BJ (cell line): ENCODE measurements around the gene KIAA2012. TPM values are rescaled to one million over a fixed set of nuclear protein-coding genes. Genes with fewer than 3 reads are reported as not detected.

Experiments
- CTCF ChIA-PET: fragments of 350-600 bp; formaldehyde crosslinking; extraction: SDS; loops from one replicate; lab custom pipeline; 2021; ENCODE audit warnings: antibody characterized with exemption, inconsistent platforms; lab: Yijun Ruan, JAX
- POLR2A ChIA-PET: fragments of 300-600 bp; sonication (Branson Sonifier 250); formaldehyde crosslinking; extraction: SDS; loops from one replicate; lab custom pipeline; 2021; ENCODE audit warnings: antibody characterized with exemption; lab: Charles Lee
- DNase-seq: peaks from one replicate; pipeline ENCODE4 v3.0.0-alpha.2; 2011; ENCODE audit warnings: low read depth
- H3K27me3 ChIP-seq: 2 replicates; pipeline ENCODE4 v1.6.0; 2011; ENCODE audit warnings: low read length; ENCODE audit not compliant: control insufficient read depth, insufficient read depth
- H3K36me3 ChIP-seq: 2 replicates; pipeline ENCODE4 v1.5.1; 2011; ENCODE audit warnings: low read length; ENCODE audit not compliant: control insufficient read depth, insufficient read depth
- H3K4me3 ChIP-seq: 2 replicates; pipeline ENCODE4 v1.5.1; 2011; ENCODE audit warnings: low read depth, mild to moderate bottlenecking, control low read depth, low read length
- polyA plus RNA-seq: library from polyadenylated mRNA; depleted of rRNA; stranded (reverse); fragments of >200 nt; gene quantifications from 2 replicates; pipeline ENCODE4 v1.2.3, GENCODE V29; 2011
- TF ChIP-seq, protein P1 (sequence below): IDR thresholded peaks from 2 replicates; pipeline ENCODE4 v1.5.1; 2011; ENCODE audit warnings: low read depth, mild to moderate bottlenecking, control low read depth, inconsistent platforms, low read length, moderate library complexity; ENCODE audit not compliant: insufficient read depth

The KIAA2012 gene
- polyA plus RNA-seq, 1 experiment = 0.13 TPM

DNA sequence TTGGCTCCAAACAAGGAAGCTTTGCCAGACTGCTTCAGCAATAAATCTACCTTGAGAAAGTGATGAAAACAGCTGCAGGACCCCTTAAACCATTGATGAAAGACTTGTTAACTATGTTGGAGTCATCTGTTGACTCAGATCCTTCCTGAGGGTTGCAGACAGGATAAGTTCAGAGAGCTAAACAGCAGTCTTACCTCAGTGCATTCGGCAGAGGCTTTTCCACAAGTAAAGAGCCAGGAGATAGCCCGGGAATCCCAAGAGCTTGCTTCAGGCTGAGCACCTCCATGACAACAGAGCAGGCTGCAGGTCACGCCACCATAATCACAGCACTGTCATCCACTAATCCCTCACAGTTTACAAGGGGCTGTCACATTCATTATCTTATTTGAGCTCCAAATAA, 23.7 kb downstream of the KIAA2012 start:
- ChIA-PET POLR2A (no interaction called here), CTCF (interaction anchor here (0.9 to 1.6 kb wide), 2 partner anchors 9 to 32 kb away, joined by 3 read pairs; no protein-coding TSS in a partner anchor)
- Histone ChIP-seq H3K27me3 (no peaks in the 10 kb centered on the region), H3K4me3 (no peak overlapping the region), H3K36me3 (no peaks in the 10 kb centered on the region)
- no peak for DNase-seq
- TF ChIP-seq, protein P1, sequence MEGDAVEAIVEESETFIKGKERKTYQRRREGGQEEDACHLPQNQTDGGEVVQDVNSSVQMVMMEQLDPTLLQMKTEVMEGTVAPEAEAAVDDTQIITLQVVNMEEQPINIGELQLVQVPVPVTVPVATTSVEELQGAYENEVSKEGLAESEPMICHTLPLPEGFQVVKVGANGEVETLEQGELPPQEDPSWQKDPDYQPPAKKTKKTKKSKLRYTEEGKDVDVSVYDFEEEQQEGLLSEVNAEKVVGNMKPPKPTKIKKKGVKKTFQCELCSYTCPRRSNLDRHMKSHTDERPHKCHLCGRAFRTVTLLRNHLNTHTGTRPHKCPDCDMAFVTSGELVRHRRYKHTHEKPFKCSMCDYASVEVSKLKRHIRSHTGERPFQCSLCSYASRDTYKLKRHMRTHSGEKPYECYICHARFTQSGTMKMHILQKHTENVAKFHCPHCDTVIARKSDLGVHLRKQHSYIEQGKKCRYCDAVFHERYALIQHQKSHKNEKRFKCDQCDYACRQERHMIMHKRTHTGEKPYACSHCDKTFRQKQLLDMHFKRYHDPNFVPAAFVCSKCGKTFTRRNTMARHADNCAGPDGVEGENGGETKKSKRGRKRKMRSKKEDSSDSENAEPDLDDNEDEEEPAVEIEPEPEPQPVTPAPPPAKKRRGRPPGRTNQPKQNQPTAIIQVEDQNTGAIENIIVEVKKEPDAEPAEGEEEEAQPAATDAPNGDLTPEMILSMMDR = no peak

DNA sequence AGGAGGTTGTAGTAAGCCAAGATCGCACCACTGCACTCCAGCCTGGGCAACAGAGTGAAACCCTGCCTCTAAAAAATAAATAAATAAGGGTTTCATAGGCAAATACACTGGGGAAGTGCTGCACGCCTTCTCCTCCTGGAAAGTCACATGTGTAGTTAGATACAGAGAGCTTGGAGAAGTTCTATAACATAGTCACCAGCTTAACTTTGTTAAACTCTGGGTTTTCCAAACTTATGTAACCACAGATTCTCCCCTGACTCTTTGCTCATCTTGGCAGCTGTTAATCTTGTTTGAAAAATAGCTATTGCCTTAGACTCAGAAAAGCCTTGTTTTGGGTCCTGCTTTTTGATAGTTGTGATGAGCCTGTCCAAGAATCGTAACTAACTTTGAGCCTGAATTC, 25.2 kb downstream of the KIAA2012 start:
- DNase-seq = no peak
- TF ChIP-seq, protein P1 = no peak
- H3K4me3 ChIP-seq = no peak overlapping the region
- H3K36me3 ChIP-seq = no peaks in the 10 kb centered on the region
- no peaks in the 10 kb centered on the region for H3K27me3 ChIP-seq
- ChIA-PET CTCF (interaction anchor here (1.6 kb wide), 1 partner anchor 34 kb away, joined by 3 read pairs; no protein-coding TSS in a partner anchor), POLR2A (no interaction called here)

DNA sequence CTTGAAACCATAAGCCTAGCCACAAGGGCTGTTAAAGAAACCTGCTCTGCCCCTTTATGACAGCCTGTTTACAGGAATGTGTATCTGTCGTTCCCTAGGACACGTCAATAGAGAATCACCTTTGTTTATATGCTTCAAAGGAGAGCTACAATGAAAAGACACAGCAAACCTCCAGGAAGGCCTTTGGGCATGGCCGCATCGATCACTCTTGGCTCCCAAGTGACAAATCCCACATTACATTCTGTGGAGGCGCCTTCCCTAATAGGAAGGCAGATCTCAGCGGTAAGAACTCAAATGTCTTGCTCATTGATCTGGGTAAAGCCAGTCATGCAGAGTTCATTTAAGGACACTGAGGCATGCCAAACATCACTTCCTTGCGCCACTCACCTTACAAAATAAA, 26.5 kb downstream of the KIAA2012 start:
- H3K27me3 ChIP-seq = no peaks in the 10 kb centered on the region
- H3K36me3 ChIP-seq = no peaks in the 10 kb centered on the region
- TF ChIP-seq, protein P1 = no peak
- DNase-seq = no peak
- ChIA-PET CTCF (interaction anchor here (1.5 kb wide), 1 partner anchor 79 kb away, joined by 3 read pairs; no protein-coding TSS in a partner anchor), POLR2A (no interaction called here)
- no peak overlapping the region for H3K4me3 ChIP-seq

DNA sequence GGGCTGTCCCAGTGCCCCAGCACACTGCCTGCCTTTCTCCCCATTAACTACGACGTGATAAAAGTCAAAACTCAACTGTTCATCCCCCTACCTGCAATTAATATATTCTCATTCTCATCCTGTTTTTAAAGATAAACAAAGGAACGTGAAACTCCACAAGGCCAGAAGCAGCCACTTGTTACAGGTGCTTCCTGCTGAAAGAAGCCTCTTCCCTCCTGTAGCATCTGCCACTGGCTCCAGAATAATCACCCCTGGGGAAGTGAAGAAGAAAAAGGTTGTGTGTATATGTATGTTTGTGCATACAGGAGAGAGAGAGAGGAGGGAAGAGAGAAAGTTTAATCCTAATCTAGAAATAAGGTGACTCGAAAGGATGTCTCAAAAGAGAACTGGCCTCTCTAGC, 27.1 kb downstream of the KIAA2012 start:
- POLR2A ChIA-PET = no interaction called here
- TF ChIP-seq, protein P1 = no peak
- no peak for DNase-seq
- no peaks in the 10 kb centered on the region for H3K36me3 ChIP-seq
- no peaks in the 10 kb centered on the region for H3K27me3 ChIP-seq
- no peak overlapping the region for H3K4me3 ChIP-seq
- CTCF ChIA-PET = interaction anchor here (1.5 kb wide), 1 partner anchor 79 kb away, joined by 3 read pairs; no protein-coding TSS in a partner anchor

DNA sequence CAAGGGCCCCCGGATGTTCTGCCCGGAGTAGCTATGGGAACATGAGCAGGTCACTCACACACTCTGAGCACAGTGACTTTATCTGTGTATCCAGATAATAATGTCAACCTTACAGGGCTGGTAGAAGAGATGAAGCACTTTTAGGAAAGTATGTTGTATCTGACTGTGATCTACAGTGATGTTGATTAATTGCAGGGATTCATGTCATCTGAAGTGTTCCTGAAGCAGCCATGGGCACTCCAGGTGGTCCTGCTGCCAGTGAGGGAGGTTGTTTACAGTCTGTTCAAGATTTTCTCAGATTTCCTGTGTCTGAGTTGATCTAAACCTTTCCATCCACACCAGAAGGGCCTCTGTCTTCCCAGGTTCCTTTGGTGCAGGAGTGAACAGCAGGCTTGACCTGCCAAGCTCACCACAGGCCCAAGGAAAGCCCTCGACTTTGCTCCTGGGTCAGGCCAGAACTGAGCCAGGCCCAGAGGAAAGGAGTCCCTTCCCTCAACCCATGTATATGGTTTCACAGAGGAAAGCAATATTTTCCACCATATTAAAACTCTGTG, 28.0 kb downstream of the KIAA2012 start:
- Histone ChIP-seq H3K36me3 (no peaks in the 10 kb centered on the region), H3K27me3 (no peaks in the 10 kb centered on the region), H3K4me3 (no peak overlapping the region)
- ChIA-PET CTCF (no interaction called here), POLR2A (no interaction called here)
- no peak for DNase-seq
- TF ChIP-seq, protein P1 = no peak
